Neural progenitor cell (in vitro differentiated cells): ENCODE results near the gene ZNRF1. TPM values are rescaled to one million over a fixed set of nuclear protein-coding genes. Genes with fewer than 3 reads are reported as not detected.

Source experiments
- DNase-seq: peaks from one replicate; pipeline ENCODE4 v3.0.0-alpha.2; 2016; ENCODE audit warnings: low spot score
- H2AFZ ChIP-seq: fragments of 200-600 bp; sonication (generic); replicated peaks from 2 replicates; pipeline ENCODE4 v1.6.1; 2016; ENCODE audit warnings: antibody characterized with exemption
- H3F3A ChIP-seq: fragments of 200-600 bp; sonication (generic); 2 replicates; pipeline ENCODE4 v1.6.1; 2016; ENCODE audit warnings: antibody characterized with exemption, low read depth
- H3K27ac ChIP-seq: fragments of 200-600 bp; sonication (generic); 2 replicates; pipeline ENCODE4 v1.5.1; 2016; ENCODE audit warnings: mild to moderate bottlenecking
- H3K27me3 ChIP-seq: fragments of 200-600 bp; sonication (generic); 2 replicates; pipeline ENCODE4 v1.6.1; 2016; ENCODE audit warnings: mild to moderate bottlenecking, moderate library complexity
- H3K36me3 ChIP-seq: fragments of 200-600 bp; sonication (generic); 2 replicates; pipeline ENCODE4 v1.5.1; 2016
- H3K4me1 ChIP-seq: fragments of 200-600 bp; sonication (generic); 2 replicates; pipeline ENCODE4 v1.6.1; 2016; ENCODE audit warnings: mixed run types
- H3K4me2 ChIP-seq: fragments of 200-600 bp; sonication (generic); 2 replicates; pipeline ENCODE4 v1.6.1; 2016
- H3K4me3 ChIP-seq: fragments of 200-600 bp; sonication (generic); 2 replicates; pipeline ENCODE4 v1.5.1; 2016
- H3K79me2 ChIP-seq: fragments of 200-600 bp; sonication (generic); 2 replicates; pipeline ENCODE4 v1.6.1; 2016; ENCODE audit warnings: low read depth
- H3K9ac ChIP-seq: fragments of 200-600 bp; sonication (generic); 2 replicates; pipeline ENCODE4 v1.6.1; 2016
- H3K9me3 ChIP-seq: fragments of 200-600 bp; sonication (generic); 2 replicates; pipeline ENCODE4 v1.5.1; 2016; ENCODE audit warnings: low read depth
- H4K20me1 ChIP-seq: fragments of 200-600 bp; sonication (generic); 2 replicates; pipeline ENCODE4 v1.6.1; 2016; ENCODE audit warnings: low read depth
- H3K27ac Mint-ChIP-seq: 3 replicates; pipeline ENCODE4 v1.8.0; 2021; ENCODE audit warnings: mixed read lengths
- H3K27me3 Mint-ChIP-seq: 2 replicates; pipeline ENCODE4 v1.8.0; 2022; ENCODE audit warnings: low read depth, mild to moderate bottlenecking, inconsistent platforms, moderate library complexity, mixed read lengths; ENCODE audit not compliant: insufficient read depth
- H3K36me3 Mint-ChIP-seq: 3 replicates; pipeline ENCODE4 v1.8.0; 2021; ENCODE audit warnings: mixed read lengths
- H3K4me1 Mint-ChIP-seq: 3 replicates; pipeline ENCODE4 v1.8.0; 2021; ENCODE audit warnings: mixed read lengths
- H3K4me3 Mint-ChIP-seq: 3 replicates; pipeline ENCODE4 v1.8.0; 2021; ENCODE audit warnings: mild to moderate bottlenecking, moderate library complexity, mixed read lengths
- H3K9me3 Mint-ChIP-seq: 3 replicates; pipeline ENCODE4 v1.8.0; 2020; ENCODE audit warnings: mixed read lengths
- EZH2 ChIP-seq: fragments of 200-600 bp; sonication (generic); IDR thresholded peaks from 2 replicates; pipeline ENCODE4 v1.6.1; 2017; ENCODE audit warnings: antibody characterized with exemption, mild to moderate bottlenecking, moderate library complexity
- EZH2phosphoT487 ChIP-seq: fragments of 200-600 bp; sonication (generic); IDR thresholded peaks from 2 replicates; pipeline ENCODE4 v1.6.1; 2017; ENCODE audit warnings: antibody characterized with exemption
- total RNA-seq: library from RNA; depleted of rRNA; stranded (reverse); fragments of >200 nt; gene quantifications from 2 replicates; pipeline ENCODE4 v1.2.3, GENCODE V29; 2015; ENCODE audit warnings: low replicate concordance
- TF ChIP-seq, protein P1 (sequence below): fragments of 200-600 bp; sonication (generic); IDR thresholded peaks from 2 replicates; pipeline ENCODE4 v1.5.1; 2017; ENCODE audit warnings: antibody characterized with exemption, mild to moderate bottlenecking

ZNRF1 gene
- total RNA-seq, 1 donor from 2014 or later, result 9.3 TPM

DNA sequence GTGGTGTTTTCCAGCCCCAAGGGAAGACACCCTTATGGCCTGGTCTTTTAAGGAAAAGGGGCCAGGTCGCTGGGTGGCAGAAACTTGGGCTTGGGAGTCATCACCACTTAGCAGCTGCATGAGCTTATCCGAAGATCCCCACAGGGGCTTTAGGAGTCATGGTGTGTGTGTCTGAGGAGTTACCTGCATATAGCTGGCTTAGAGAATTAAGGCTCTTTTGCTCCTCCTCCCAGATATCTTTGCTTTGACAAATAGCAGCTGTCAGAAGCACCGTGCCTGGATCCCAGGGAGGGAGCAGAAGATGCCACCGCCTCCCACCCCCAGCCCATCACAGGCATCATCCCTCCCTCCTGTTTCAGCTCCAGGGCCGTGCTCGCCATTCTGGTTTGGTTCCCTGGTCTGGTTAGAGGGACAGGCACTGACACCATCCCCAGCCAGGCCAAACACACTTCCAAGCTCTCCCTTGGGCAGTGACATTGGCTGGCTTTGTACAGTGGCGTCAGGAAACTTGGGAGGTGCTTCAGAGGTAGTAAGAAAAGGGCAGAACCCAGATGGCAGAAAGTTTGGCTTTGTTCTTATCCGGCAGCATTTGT is 100.3 kb downstream of the ZNRF1 start:
- Histone ChIP-seq H3K36me3 (no peaks in the 10 kb centered on the region), H3K4me1 (peaks cover 21% of the 10 kb centered on the region), H3K4me2 (peak overlapping the region; percentile 8), H3K9ac (no peak overlapping the region), H3K4me3 (no peak overlapping the region), H3F3A (peaks cover 4% of the 10 kb centered on the region), H3K9me3 (no peaks in the 10 kb centered on the region), H4K20me1 (peaks cover 60% of the 10 kb centered on the region), H3K27me3 (no peaks in the 10 kb centered on the region), H2AFZ (no peak overlapping the region), H3K27ac (no peak overlapping the region), H3K79me2 (peaks cover 11% of the 10 kb centered on the region)
- no peak for DNase-seq
- Mint-ChIP-seq H3K27me3 (peaks cover 5% of the 10 kb centered on the region), H3K4me3 (no peak overlapping the region), H3K4me1 (peaks cover 20% of the 10 kb centered on the region), H3K36me3 (peaks cover 22% of the 10 kb centered on the region), H3K27ac (peak overlapping the region; percentile 60), H3K9me3 (no peaks in the 10 kb centered on the region)
- no peak for TF ChIP-seq EZH2
- TF ChIP-seq, protein P1, sequence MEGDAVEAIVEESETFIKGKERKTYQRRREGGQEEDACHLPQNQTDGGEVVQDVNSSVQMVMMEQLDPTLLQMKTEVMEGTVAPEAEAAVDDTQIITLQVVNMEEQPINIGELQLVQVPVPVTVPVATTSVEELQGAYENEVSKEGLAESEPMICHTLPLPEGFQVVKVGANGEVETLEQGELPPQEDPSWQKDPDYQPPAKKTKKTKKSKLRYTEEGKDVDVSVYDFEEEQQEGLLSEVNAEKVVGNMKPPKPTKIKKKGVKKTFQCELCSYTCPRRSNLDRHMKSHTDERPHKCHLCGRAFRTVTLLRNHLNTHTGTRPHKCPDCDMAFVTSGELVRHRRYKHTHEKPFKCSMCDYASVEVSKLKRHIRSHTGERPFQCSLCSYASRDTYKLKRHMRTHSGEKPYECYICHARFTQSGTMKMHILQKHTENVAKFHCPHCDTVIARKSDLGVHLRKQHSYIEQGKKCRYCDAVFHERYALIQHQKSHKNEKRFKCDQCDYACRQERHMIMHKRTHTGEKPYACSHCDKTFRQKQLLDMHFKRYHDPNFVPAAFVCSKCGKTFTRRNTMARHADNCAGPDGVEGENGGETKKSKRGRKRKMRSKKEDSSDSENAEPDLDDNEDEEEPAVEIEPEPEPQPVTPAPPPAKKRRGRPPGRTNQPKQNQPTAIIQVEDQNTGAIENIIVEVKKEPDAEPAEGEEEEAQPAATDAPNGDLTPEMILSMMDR, result no peak
- no peak for TF ChIP-seq EZH2phosphoT487

DNA sequence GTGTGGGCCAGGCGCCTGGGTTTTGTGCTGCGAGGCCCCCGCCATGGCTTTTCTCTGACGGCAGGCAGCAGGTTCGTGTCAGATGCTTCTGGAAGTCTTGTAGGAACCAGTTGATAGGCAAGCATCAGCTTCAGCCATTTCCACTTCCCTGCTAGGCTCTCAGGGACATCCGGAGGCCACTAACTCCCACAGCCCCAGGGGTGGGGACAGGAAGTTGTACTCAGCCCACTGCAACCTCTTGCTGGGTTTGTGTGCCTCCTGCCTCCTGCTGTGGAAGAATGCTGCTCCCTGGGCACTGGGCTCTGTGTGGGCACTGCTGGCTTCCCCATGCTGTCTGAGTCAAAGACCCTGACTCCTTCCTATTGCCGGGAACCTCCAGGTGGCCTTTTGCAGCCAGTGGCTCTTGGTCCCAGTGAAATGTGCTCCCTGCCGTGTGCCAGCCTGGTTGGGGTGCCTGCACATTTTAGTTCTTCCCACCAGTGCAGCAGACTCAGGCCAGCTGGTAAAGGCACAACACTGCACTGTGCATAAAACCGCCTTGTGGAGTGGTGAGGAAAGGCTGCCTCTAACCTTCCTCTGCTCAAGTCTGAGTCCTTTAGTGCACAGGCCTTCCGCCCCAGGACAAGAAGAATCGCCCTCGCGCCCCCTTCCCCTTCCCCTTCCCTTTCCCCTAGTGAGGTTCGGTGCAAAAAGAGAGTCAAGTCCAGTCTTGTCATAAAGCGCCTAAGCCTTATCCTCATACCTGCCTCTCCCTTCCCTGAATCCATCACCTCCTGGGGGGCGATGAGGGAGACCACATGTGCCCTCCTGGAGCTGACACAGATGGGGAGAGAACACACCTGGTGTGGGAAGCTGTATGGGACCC is 101.1 kb downstream of the ZNRF1 start:
- Histone ChIP-seq H3K9me3 (no peaks in the 10 kb centered on the region), H4K20me1 (peaks cover 57% of the 10 kb centered on the region), H3K4me1 (peaks cover 21% of the 10 kb centered on the region), H3F3A (peaks cover 4% of the 10 kb centered on the region), H3K79me2 (peaks cover 11% of the 10 kb centered on the region), H3K36me3 (no peaks in the 10 kb centered on the region), H3K9ac (no peak overlapping the region), H3K27ac (no peak overlapping the region), H3K4me3 (no peak overlapping the region), H2AFZ (no peak overlapping the region), H3K27me3 (no peaks in the 10 kb centered on the region), H3K4me2 (peak overlapping the region; percentile 8)
- TF ChIP-seq EZH2phosphoT487, result no peak
- TF ChIP-seq, protein P1, result no peak
- TF ChIP-seq EZH2, result no peak
- DNase-seq, result no peak
- H3K4me1 Mint-ChIP-seq, result peaks cover 20% of the 10 kb centered on the region
- peaks cover 28% of the 10 kb centered on the region for H3K36me3 Mint-ChIP-seq
- no peaks in the 10 kb centered on the region for H3K9me3 Mint-ChIP-seq
- peaks cover 5% of the 10 kb centered on the region for H3K27me3 Mint-ChIP-seq
- H3K27ac Mint-ChIP-seq, result peak overlapping the region; percentile 28
- no peak overlapping the region for H3K4me3 Mint-ChIP-seq

DNA sequence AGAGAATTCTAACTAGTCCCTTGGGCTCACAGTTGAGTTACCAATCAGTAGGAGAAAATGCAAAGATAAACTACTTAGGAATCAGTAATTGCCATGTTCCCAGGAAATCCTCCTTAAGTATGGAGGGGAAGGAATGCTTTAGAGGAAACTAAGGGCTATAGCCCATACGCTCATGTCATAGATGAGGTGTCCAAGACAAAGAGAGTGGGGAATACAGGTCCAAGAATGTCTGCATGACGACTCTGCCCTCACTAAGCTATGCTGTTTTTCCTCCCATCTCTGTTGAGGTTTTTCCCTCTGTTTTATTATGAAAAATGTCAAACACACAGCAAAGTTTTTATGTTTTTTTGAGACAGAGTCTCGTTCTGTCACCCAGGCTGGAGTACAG is 101.8 kb downstream of the ZNRF1 start:
- H3K9ac ChIP-seq, result no peak overlapping the region

More for the DNA sequence above, 101.8 kb downstream of the ZNRF1 start:
- Mint-ChIP-seq H3K4me1 (peaks cover 23% of the 10 kb centered on the region), H3K9me3 (no peaks in the 10 kb centered on the region), H3K27me3 (peaks cover 5% of the 10 kb centered on the region), H3K36me3 (peaks cover 25% of the 10 kb centered on the region), H3K27ac (no peak overlapping the region), H3K4me3 (no peak overlapping the region)
- H3K4me3 ChIP-seq, result no peak overlapping the region
- peaks cover 11% of the 10 kb centered on the region for H3K79me2 ChIP-seq
- H3K27me3 ChIP-seq, result no peaks in the 10 kb centered on the region
- H3K4me2 ChIP-seq, result no peak overlapping the region
- peaks cover 58% of the 10 kb centered on the region for H4K20me1 ChIP-seq
- no peaks in the 10 kb centered on the region for H3K9me3 ChIP-seq
- peaks cover 21% of the 10 kb centered on the region for H3K4me1 ChIP-seq
- DNase-seq, result no peak
- TF ChIP-seq, protein P1, result no peak
- no peak for TF ChIP-seq EZH2phosphoT487
- TF ChIP-seq EZH2, result no peak
- no peak overlapping the region for H3K27ac ChIP-seq
- H3K36me3 ChIP-seq, result no peaks in the 10 kb centered on the region
- no peak overlapping the region for H2AFZ ChIP-seq
- H3F3A ChIP-seq, result peaks cover 4% of the 10 kb centered on the region
